A549 (cell line): ENCODE results near the gene NKD1.

ENCODE experiments used
- CBX2 ChIP-seq: fragments of 200-600 bp; sonication (generic); IDR thresholded peaks from 2 replicates; pipeline ENCODE4 v1.6.1; 2016; ENCODE audit warnings: low read depth, mild to moderate bottlenecking, borderline replicate concordance
- CEBPB ChIP-seq, 2 experiments: fragments of >200 bp in 1 of 2; sonication (Bioruptor Twin) in 1 of 2; formaldehyde crosslinking in 1 of 2; IDR thresholded peaks; 2 replicates each; pipeline ENCODE4 v1.6.1; 2012 to 2016
- CHD4 ChIP-seq: fragments of 200-600 bp; sonication (generic); IDR thresholded peaks from 2 replicates; pipeline ENCODE4 v1.6.1; 2016; ENCODE audit warnings: antibody characterized with exemption, mild to moderate bottlenecking, borderline replicate concordance
- EP300 ChIP-seq, 2 experiments: fragments of >200 bp; sonication (Bioruptor Twin); formaldehyde crosslinking; IDR thresholded peaks; 2 replicates in 1 of 2; 3 replicates in 1 of 2; pipeline ENCODE4 v1.6.1; 2016 to 2017
- ESRRA ChIP-seq: fragments of 150-350 bp; IDR thresholded peaks from 2 replicates; pipeline ENCODE4 v1.6.1; 2014; ENCODE audit warnings: mild to moderate bottlenecking, low read length, borderline replicate concordance
- MAZ ChIP-seq: fragments of 150-350 bp; IDR thresholded peaks from 2 replicates; pipeline ENCODE4 v1.6.1; 2014; ENCODE audit warnings: antibody characterized with exemption, low read depth, low read length, borderline replicate concordance
- MYC ChIP-seq: IDR thresholded peaks from 2 replicates; pipeline ENCODE4 v1.6.1; 2012; ENCODE audit warnings: mild to moderate bottlenecking, inconsistent platforms, low read length, improper control_type of control experiment, borderline replicate concordance
- POLR2A ChIP-seq: IDR thresholded peaks from 2 replicates; pipeline ENCODE4 v1.6.1; 2012; ENCODE audit warnings: mild to moderate bottlenecking, low read length
- RAD21 ChIP-seq, 2 experiments: fragments of >200 bp in 1 of 2; sonication (Bioruptor Twin) in 1 of 2; formaldehyde crosslinking in 1 of 2; IDR thresholded peaks in 1 of 2; conservative IDR thresholded peaks in 1 of 2; 2 replicates in 1 of 2; 3 replicates in 1 of 2; pipeline ENCODE4 v1.6.1; 2012 to 2018; ENCODE audit warnings: inconsistent platforms in 1 of 2
- RNF2 ChIP-seq: fragments of 200-600 bp; sonication (generic); IDR thresholded peaks from 2 replicates; pipeline ENCODE4 v1.6.1; 2016; ENCODE audit warnings: low read depth, mild to moderate bottlenecking, antibody characterized with exemption, moderate library complexity, borderline replicate concordance
- TF ChIP-seq, protein P1 (sequence below): fragments of >200 bp; sonication (Bioruptor Twin); formaldehyde crosslinking; IDR thresholded peaks from 3 replicates; pipeline ENCODE4 v1.5.1; 2016
- TF ChIP-seq, protein P2 (sequence below): IDR thresholded peaks from 2 replicates; pipeline ENCODE4 v1.6.1; 2012

DNA sequence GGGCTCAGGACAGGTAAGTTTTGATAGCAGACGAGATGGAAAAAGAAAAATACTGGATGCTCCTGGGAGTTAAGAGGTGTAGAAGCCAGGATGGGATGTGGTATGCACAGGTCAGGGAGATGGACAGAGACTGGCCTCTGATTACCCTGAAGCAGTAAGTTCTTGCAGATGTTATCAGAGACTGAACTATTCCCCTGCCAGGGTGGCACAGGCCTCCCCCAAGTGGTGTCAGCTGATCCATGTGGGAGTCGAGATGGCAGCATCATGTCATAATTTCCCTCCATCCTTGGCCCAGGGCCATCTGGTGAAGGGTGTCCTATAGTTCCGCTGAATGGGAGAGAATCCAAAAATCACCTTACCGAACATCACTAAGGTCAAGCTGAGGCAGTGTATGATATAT, 14.1 kb upstream of the NKD1 start:
- TF ChIP-seq, protein P1, sequence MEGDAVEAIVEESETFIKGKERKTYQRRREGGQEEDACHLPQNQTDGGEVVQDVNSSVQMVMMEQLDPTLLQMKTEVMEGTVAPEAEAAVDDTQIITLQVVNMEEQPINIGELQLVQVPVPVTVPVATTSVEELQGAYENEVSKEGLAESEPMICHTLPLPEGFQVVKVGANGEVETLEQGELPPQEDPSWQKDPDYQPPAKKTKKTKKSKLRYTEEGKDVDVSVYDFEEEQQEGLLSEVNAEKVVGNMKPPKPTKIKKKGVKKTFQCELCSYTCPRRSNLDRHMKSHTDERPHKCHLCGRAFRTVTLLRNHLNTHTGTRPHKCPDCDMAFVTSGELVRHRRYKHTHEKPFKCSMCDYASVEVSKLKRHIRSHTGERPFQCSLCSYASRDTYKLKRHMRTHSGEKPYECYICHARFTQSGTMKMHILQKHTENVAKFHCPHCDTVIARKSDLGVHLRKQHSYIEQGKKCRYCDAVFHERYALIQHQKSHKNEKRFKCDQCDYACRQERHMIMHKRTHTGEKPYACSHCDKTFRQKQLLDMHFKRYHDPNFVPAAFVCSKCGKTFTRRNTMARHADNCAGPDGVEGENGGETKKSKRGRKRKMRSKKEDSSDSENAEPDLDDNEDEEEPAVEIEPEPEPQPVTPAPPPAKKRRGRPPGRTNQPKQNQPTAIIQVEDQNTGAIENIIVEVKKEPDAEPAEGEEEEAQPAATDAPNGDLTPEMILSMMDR = no peak
- TF ChIP-seq CEBPB (IDR thresholded peaks at IDR 0.05) = no peak
- TF ChIP-seq POLR2A = no peak
- TF ChIP-seq EP300 (IDR thresholded peaks at IDR 0.05) = no peak
- no peak for TF ChIP-seq CBX2
- TF ChIP-seq, protein P2, sequence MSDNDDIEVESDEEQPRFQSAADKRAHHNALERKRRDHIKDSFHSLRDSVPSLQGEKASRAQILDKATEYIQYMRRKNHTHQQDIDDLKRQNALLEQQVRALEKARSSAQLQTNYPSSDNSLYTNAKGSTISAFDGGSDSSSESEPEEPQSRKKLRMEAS = no peak
- TF ChIP-seq RNF2 = no peak
- no peak for TF ChIP-seq RAD21 (conservative IDR thresholded peaks at IDR 0.05 in 1 of 2, IDR thresholded peaks at IDR 0.05 in 1 of 2)
- TF ChIP-seq MYC = no peak
- no peak for TF ChIP-seq MAZ
- TF ChIP-seq CHD4 = no peak
- TF ChIP-seq ESRRA = no peak
